ENCODE results near the gene LIPF. TPM values are rescaled to one million over a fixed set of nuclear protein-coding genes. Genes with fewer than 3 reads are reported as not detected.

The LIPF gene
- total RNA-seq, 1 donor from 2014 or later: not detected

DNA sequence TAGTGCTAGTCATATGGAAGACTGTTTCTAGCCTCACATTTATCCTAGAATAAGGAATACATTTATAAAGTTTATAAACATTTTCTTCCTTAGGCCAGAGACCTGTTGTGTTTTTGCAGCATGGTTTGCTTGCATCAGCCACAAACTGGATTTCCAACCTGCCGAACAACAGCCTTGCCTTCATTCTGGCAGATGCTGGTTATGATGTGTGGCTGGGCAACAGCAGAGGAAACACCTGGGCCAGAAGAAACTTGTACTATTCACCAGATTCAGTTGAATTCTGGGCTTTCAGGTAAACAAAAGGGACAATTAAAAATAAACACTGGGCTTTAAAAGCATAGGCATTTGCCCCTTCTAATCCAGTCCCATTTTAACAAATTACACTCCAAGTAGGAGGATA is 4.2 kb downstream of the LIPF start:
- H3K36me3 Mint-ChIP-seq: no peaks in the 10 kb centered on the region
- H3K27me3 Mint-ChIP-seq (ENCODE audit: insufficient read depth, low read depth): no peaks in the 10 kb centered on the region
- no peak for DNase-seq (ENCODE audit: low spot score)
- no peak overlapping the region for H2AFZ ChIP-seq (replicated peaks)
- no peaks in the 10 kb centered on the region for H3K36me3 ChIP-seq
- no peaks in the 10 kb centered on the region for H3F3A ChIP-seq (ENCODE audit: low read depth)
- no peaks in the 10 kb centered on the region for H3K4me1 ChIP-seq
- no peak overlapping the region for H3K4me3 ChIP-seq
- H3K27ac Mint-ChIP-seq: no peak overlapping the region
- no peak overlapping the region for H3K4me3 Mint-ChIP-seq
- H3K4me2 ChIP-seq: no peak overlapping the region
- H3K9ac ChIP-seq: no peak overlapping the region
- TF ChIP-seq EZH2 (IDR thresholded peaks at IDR 0.05): no peak
- TF ChIP-seq EZH2phosphoT487 (IDR thresholded peaks at IDR 0.05): no peak
- TF ChIP-seq, protein P1, sequence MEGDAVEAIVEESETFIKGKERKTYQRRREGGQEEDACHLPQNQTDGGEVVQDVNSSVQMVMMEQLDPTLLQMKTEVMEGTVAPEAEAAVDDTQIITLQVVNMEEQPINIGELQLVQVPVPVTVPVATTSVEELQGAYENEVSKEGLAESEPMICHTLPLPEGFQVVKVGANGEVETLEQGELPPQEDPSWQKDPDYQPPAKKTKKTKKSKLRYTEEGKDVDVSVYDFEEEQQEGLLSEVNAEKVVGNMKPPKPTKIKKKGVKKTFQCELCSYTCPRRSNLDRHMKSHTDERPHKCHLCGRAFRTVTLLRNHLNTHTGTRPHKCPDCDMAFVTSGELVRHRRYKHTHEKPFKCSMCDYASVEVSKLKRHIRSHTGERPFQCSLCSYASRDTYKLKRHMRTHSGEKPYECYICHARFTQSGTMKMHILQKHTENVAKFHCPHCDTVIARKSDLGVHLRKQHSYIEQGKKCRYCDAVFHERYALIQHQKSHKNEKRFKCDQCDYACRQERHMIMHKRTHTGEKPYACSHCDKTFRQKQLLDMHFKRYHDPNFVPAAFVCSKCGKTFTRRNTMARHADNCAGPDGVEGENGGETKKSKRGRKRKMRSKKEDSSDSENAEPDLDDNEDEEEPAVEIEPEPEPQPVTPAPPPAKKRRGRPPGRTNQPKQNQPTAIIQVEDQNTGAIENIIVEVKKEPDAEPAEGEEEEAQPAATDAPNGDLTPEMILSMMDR (IDR thresholded peaks at IDR 0.05): no peak
- no peaks in the 10 kb centered on the region for H3K79me2 ChIP-seq (ENCODE audit: low read depth)
- H3K27me3 ChIP-seq: no peaks in the 10 kb centered on the region
- no peaks in the 10 kb centered on the region for H4K20me1 ChIP-seq (ENCODE audit: low read depth)
- no peaks in the 10 kb centered on the region for H3K9me3 Mint-ChIP-seq
- H3K9me3 ChIP-seq (ENCODE audit: low read depth): no peaks in the 10 kb centered on the region
- H3K27ac ChIP-seq: no peak overlapping the region
- H3K4me1 Mint-ChIP-seq: no peaks in the 10 kb centered on the region

DNA sequence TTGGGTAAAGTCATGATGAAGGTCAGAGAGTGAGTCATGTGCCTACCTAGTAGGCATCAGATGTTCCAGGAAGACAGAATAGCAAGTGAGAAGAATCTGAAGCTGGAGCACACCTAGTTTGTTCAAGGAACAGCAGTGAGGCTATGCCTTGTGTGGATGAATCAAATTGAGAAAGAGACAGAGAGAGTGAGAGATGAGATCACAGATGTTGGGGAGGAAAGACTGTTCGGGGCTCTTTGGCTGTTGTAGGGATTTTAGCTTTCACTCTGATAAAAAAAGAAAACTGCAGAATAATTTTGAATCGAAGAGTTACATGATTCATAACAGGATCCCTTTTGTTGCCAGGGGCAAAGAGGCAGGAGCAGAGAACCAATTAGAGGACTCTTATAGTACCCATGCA is 6.3 kb downstream of the LIPF start:
- no peak overlapping the region for H3K27ac Mint-ChIP-seq
- H3K9me3 ChIP-seq (ENCODE audit: low read depth): no peaks in the 10 kb centered on the region
- TF ChIP-seq, protein P1 (IDR thresholded peaks at IDR 0.05): no peak
- TF ChIP-seq EZH2phosphoT487 (IDR thresholded peaks at IDR 0.05): no peak
- no peak overlapping the region for H3K27ac ChIP-seq
- no peaks in the 10 kb centered on the region for H3K27me3 ChIP-seq
- no peak overlapping the region for H3K4me3 ChIP-seq
- H3K4me2 ChIP-seq: no peak overlapping the region
- H3K36me3 Mint-ChIP-seq: no peaks in the 10 kb centered on the region
- no peak overlapping the region for H3K4me3 Mint-ChIP-seq
- no peaks in the 10 kb centered on the region for H3F3A ChIP-seq (ENCODE audit: low read depth)
- H3K9me3 Mint-ChIP-seq: no peaks in the 10 kb centered on the region
- H2AFZ ChIP-seq (replicated peaks): no peak overlapping the region
- no peaks in the 10 kb centered on the region for H3K79me2 ChIP-seq (ENCODE audit: low read depth)
- H3K4me1 Mint-ChIP-seq: no peaks in the 10 kb centered on the region
- H3K27me3 Mint-ChIP-seq (ENCODE audit: insufficient read depth, low read depth): no peaks in the 10 kb centered on the region
- H3K4me1 ChIP-seq: no peaks in the 10 kb centered on the region
- H3K36me3 ChIP-seq: no peaks in the 10 kb centered on the region
- no peak for DNase-seq (ENCODE audit: low spot score)
- H3K9ac ChIP-seq: no peak overlapping the region
- H4K20me1 ChIP-seq (ENCODE audit: low read depth): no peaks in the 10 kb centered on the region

DNA sequence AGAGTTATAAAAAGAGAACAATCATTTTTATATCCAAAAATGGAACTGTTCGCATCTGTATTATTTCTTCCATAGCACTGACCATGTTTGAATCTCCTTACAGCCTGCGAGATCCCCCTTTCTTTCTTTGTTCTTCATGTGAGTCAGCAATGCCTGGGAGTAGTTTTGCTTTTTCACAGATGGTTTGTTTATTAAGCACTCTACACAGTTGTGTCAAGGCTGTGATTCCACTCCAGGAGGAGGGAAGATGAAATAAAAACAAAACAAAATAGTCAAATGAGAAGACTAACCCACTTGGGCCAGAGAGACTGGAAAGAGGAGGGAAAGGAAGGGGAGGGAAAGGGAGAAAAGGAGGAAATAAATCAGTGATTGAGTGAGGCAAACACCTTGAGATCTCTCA is 7.8 kb downstream of the LIPF start:
- H3K4me1 Mint-ChIP-seq: no peaks in the 10 kb centered on the region
- no peak overlapping the region for H3K27ac ChIP-seq
- no peaks in the 10 kb centered on the region for H3K79me2 ChIP-seq (ENCODE audit: low read depth)
- no peaks in the 10 kb centered on the region for H3K9me3 Mint-ChIP-seq
- H3K36me3 Mint-ChIP-seq: no peaks in the 10 kb centered on the region
- no peak overlapping the region for H3K4me3 ChIP-seq
- no peaks in the 10 kb centered on the region for H3K27me3 ChIP-seq
- H3K36me3 ChIP-seq: no peaks in the 10 kb centered on the region
- H3K27ac Mint-ChIP-seq: no peak overlapping the region
- H3K9me3 ChIP-seq (ENCODE audit: low read depth): no peaks in the 10 kb centered on the region
- H3K27me3 Mint-ChIP-seq (ENCODE audit: insufficient read depth, low read depth): no peaks in the 10 kb centered on the region
- H2AFZ ChIP-seq (replicated peaks): peak overlapping the region; percentile 6
- H3K4me3 Mint-ChIP-seq: no peak overlapping the region
- no peaks in the 10 kb centered on the region for H3F3A ChIP-seq (ENCODE audit: low read depth)
- no peak for DNase-seq (ENCODE audit: low spot score)
- H3K4me1 ChIP-seq: no peaks in the 10 kb centered on the region
- H3K4me2 ChIP-seq: no peak overlapping the region
- TF ChIP-seq EZH2 (IDR thresholded peaks at IDR 0.05): no peak
- TF ChIP-seq, protein P1 (IDR thresholded peaks at IDR 0.05): no peak
- no peak for TF ChIP-seq EZH2phosphoT487 (IDR thresholded peaks at IDR 0.05)
- no peaks in the 10 kb centered on the region for H4K20me1 ChIP-seq (ENCODE audit: low read depth)
- H3K9ac ChIP-seq: no peak overlapping the region
